Vagina (tissue), 2 donors: Measurements from ENCODE around the gene PLD5.

ENCODE experiments used
- CTCF ChIP-seq, 3 experiments: fragments of 450-650 bp in 2 of 3; fragments of 200-600 bp in 1 of 3; sonication (generic) in 1 of 3; IDR thresholded peaks; one replicate each; pipeline ENCODE4 v1.5.1; 2017 to 2019; ENCODE audit warnings: antibody characterized with exemption in 3 of 3, mild to moderate bottlenecking in 2 of 3, moderate library complexity in 2 of 3
- POLR2A ChIP-seq, 2 donors: fragments of 450-650 bp; IDR thresholded peaks; one replicate each; pipeline ENCODE4 v1.6.1; 2017; ENCODE audit warnings: antibody characterized with exemption in 2 of 2, mild to moderate bottlenecking in 2 of 2, moderate library complexity in 2 of 2
- POLR2AphosphoS5 ChIP-seq, 2 donors: sonication (generic); formaldehyde crosslinking; IDR thresholded peaks; one replicate each; pipeline ENCODE4 v1.9.0; 2017; ENCODE audit warnings: antibody characterized with exemption in 2 of 2, mild to moderate bottlenecking in 2 of 2, low read depth in 1 of 2; ENCODE audit not compliant: insufficient read depth in 1 of 2

DNA sequence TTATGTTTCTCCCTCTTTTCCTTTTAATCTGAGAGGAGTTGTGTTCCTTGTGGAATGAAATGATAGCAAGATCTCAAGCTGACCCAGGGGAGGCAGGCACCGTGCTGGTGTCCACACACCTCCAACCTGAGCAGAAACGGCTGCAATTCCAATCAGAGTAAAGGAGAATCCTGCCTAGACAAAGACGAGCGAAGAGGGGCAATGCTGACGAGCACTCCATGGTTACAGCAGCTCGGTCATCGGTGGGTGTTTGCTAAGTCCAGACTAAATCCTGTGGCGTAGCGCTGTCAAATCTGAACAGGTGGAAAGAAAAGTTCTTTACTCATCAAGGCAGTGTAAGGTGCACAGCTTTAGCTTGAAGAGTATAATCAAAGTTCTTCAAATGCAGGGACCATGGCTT, 74.8 kb downstream of the PLD5 start:
- TF ChIP-seq POLR2A (IDR thresholded peaks at IDR 0.05) (no peak), CTCF (IDR thresholded peaks at IDR 0.05) (no peak), POLR2AphosphoS5 (IDR thresholded peaks at IDR 0.05; ENCODE audit: insufficient read depth in 1 of 2, low read depth in 1 of 2) (no peak)
